ENCODE measurements around the gene DNMT1. TPM values are rescaled to one million over a fixed set of nuclear protein-coding genes. Genes with fewer than 3 reads are reported as not detected.
A peak's percentile ranks its signal among the peaks of the same experiment; 100 is the strongest.

The DNMT1 gene
- total RNA-seq, 1 donor from 2014 or later = 14.9 TPM

- no peak for DNase-seq (ENCODE audit: low read depth in 2 of 2)
Observed at GRCh38 chr19:10100163-10100785, 94.5 kb downstream of the DNMT1 start.

- peak in 1 of 2 donors; percentile 31 for DNase-seq (ENCODE audit: low read depth in 2 of 2)
Observed at GRCh38 chr19:10096615-10096963, 98.2 kb downstream of the DNMT1 start.

GRCh38 chr19:10095948-10096614, 98.7 kb downstream of the DNMT1 start:
- DNase-seq (ENCODE audit: low read depth in 2 of 2) = peak; percentile 94 to 96

- DNase-seq (ENCODE audit: low read depth in 2 of 2) = no peak
Observed at GRCh38 chr19:10095622-10095947, 99.2 kb downstream of the DNMT1 start.

GRCh38 chr19:10093295-10094186, 101.2 kb downstream of the DNMT1 start:
- DNase-seq (ENCODE audit: low read depth in 2 of 2) = no peak

GRCh38 chr19:10092648-10093294, 102.0 kb downstream of the DNMT1 start:
- no peak for DNase-seq (ENCODE audit: low read depth in 2 of 2)

GRCh38 chr19:10091895-10092641, 102.7 kb downstream of the DNMT1 start:
- DNase-seq (ENCODE audit: low read depth in 2 of 2) = no peak

GRCh38 chr19:10091370-10091687, 103.4 kb downstream of the DNMT1 start:
- no peak for DNase-seq (ENCODE audit: low read depth in 2 of 2)

- no peak for DNase-seq (ENCODE audit: low read depth in 2 of 2)
Observed at GRCh38 chr19:10089801-10090375, 104.9 kb downstream of the DNMT1 start.

- no peak for DNase-seq (ENCODE audit: low read depth in 2 of 2)
Observed at GRCh38 chr19:10088949-10089554, 105.7 kb downstream of the DNMT1 start.

- no peak for DNase-seq (ENCODE audit: low read depth in 2 of 2)
Observed at GRCh38 chr19:10087296-10088061, 107.3 kb downstream of the DNMT1 start.

- no peak for DNase-seq (ENCODE audit: low read depth in 2 of 2)
Observed at GRCh38 chr19:10086591-10087192, 108.1 kb downstream of the DNMT1 start.

- peak; percentile 66 to 71 for DNase-seq (ENCODE audit: low read depth in 2 of 2)
Observed at GRCh38 chr19:10085641-10086590, 108.8 kb downstream of the DNMT1 start, which contains the start of gene SHFL. SHFL (plus strand) TSS chr19:10086317; CDS start chr19:10086428, 111 bp downstream.

GRCh38 chr19:10084803-10085202, 110.0 kb downstream of the DNMT1 start:
- no peak for DNase-seq (ENCODE audit: low read depth in 2 of 2)

GRCh38 chr19:10083911-10084310, 110.8 kb downstream of the DNMT1 start:
- no peak for DNase-seq (ENCODE audit: low read depth in 2 of 2)
